ENCODE results near the gene PREX1.
"Not testable (repeated sequence)": the region's sequence is repeated elsewhere in the genome, so short reads cannot be mapped to it uniquely, and the experiment has no call there.

The PREX1 gene, protein sequence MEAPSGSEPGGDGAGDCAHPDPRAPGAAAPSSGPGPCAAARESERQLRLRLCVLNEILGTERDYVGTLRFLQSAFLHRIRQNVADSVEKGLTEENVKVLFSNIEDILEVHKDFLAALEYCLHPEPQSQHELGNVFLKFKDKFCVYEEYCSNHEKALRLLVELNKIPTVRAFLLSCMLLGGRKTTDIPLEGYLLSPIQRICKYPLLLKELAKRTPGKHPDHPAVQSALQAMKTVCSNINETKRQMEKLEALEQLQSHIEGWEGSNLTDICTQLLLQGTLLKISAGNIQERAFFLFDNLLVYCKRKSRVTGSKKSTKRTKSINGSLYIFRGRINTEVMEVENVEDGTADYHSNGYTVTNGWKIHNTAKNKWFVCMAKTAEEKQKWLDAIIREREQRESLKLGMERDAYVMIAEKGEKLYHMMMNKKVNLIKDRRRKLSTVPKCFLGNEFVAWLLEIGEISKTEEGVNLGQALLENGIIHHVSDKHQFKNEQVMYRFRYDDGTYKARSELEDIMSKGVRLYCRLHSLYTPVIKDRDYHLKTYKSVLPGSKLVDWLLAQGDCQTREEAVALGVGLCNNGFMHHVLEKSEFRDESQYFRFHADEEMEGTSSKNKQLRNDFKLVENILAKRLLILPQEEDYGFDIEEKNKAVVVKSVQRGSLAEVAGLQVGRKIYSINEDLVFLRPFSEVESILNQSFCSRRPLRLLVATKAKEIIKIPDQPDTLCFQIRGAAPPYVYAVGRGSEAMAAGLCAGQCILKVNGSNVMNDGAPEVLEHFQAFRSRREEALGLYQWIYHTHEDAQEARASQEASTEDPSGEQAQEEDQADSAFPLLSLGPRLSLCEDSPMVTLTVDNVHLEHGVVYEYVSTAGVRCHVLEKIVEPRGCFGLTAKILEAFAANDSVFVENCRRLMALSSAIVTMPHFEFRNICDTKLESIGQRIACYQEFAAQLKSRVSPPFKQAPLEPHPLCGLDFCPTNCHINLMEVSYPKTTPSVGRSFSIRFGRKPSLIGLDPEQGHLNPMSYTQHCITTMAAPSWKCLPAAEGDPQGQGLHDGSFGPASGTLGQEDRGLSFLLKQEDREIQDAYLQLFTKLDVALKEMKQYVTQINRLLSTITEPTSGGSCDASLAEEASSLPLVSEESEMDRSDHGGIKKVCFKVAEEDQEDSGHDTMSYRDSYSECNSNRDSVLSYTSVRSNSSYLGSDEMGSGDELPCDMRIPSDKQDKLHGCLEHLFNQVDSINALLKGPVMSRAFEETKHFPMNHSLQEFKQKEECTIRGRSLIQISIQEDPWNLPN (N-terminal part only)

DNA sequence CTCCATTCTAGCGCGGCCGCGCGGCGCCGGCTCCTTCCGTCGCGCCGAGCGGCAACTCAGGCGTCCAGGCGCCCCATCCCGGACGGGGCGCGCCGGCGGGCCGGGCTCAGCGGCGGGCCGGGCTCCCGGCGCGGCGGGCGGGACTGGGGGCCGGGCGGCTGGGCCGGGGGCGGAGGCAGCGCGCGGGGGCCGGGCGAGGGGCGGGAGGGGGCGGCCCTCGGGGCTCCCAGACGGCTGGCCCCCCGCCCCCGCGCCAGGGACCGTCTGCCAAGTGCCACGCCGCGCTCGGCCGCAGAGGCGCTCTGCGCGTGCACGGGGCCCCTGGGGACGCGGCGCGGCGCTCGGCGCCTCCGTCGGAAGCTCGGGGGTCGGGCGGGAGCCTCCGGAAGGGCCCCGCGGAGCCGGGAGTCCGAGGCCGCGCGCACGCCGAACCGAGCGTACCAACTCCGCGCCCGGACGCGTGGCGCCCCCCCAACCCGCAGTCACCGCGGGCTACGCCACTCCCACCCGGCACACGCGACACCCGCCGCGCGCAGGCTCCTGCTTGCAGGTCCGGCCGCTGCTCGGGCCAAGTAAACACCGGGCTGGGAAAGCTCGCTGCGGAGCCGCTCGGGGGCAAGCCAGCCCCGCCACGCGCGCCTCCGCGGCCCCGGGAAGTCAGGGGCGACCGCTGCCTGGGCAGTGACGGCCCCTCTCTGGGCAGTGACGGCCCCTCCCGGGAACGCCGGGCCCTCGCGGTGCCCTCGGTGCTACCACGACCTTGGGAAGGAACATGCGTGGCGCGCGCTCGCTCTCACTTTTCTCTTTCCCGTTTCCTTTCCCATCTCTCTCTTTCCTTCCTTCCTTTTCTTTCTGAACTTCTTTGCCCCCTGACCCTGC is at the start of gene PREX1:
TSS of gene PREX1 (minus strand) at position 145 of the 879 bp plus-strand sequence. CDS start at position 6, 139 bp downstream.
- peak; percentile 34 for DNase-seq

GRCh38 chr20:48877304-48877703 is 49.5 kb upstream of the PREX1 start:
- no peak for DNase-seq

DNA sequence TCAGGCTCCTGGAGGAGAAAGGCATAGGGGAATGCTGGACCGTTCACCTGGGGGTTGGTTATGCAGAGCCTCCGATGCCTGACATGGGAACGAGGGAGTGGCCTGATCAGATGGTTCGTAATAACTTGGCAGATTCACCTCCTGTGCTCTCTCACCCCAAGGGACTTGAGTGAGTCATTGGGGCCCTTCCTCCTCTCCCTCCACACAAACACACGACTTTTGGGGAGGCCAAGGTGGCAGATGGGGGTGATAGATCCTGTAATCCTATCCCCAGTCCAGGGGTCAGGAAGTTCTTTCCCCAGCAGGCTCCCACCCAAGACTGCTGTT is 48.1 kb upstream of the PREX1 start:
- DNase-seq = peak; percentile 14

- DNase-seq = no peak
Measured at GRCh38 chr20:48875233-48875913, 47.6 kb upstream of the PREX1 start.

- not testable (repeated sequence) for DNase-seq
Measured at GRCh38 chr20:48869442-48869841, 41.6 kb upstream of the PREX1 start.

- no peak for DNase-seq
Measured at GRCh38 chr20:48866936-48867335, 39.1 kb upstream of the PREX1 start.

DNA sequence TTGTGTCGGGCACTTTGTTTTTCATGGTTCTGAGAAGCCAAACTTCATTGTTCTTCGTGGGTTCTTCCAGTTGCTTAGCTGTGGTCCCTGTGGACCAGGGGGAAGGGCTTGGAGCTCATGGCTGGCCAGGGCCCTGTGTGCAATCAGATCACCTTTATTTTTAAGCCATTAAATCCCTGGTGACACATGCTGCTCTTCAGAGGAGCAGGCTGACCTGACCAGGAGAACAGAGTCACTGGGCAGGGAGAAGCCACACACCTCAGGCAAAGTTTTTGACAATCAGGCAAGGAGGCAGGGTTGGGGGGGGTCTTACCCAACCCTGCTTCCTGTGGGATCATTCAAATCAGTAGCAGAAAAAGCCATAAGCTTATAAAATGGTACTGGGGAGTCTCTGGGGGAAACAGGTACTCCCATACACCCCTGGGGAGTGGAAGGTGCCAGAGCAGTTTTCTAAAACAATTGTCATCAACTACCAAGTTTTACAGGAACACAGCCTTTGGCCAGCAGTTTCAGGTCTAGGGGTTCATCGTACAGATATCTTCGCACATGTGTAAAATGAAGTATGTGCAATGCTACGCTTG is 37.0 kb upstream of the PREX1 start:
- DNase-seq = no peak

DNA sequence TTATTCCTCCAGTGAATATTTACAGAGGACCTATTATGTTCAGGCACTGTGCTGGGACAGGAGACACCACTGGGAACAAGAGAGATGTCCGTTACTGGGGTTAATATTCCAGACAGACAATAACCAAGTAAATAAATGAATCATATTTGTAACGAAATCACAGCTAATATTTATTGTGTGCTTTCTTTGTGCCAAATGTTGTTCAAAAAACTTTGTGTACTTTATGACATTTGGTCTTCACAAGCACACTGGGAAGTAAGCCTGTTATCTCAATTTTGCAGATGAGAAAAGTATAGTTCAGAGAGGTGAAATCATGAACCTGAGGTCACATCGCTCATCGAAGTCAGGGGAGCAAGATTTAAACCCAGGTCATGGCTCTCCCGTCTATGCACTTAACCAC is 36.5 kb upstream of the PREX1 start:
- no peak for DNase-seq

DNA sequence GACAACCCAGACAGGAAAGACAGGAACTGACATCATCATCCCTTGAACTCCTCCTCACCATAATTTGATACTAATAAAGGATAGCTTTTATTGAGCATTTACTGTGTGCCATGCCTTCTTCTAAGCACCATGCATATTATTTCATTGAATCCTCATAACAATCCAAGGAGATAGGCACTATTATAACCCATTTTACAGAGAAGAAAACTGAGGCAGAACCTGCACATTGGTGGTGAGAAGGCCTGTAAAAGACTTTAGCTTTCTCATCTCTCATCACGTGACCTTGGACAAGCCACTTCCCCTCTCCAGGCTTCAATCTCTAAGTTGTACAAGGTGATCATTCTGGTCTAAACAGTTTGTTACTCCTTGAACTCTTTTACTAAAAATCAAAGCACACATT is 34.5 kb upstream of the PREX1 start:
- DNase-seq = no peak

DNA sequence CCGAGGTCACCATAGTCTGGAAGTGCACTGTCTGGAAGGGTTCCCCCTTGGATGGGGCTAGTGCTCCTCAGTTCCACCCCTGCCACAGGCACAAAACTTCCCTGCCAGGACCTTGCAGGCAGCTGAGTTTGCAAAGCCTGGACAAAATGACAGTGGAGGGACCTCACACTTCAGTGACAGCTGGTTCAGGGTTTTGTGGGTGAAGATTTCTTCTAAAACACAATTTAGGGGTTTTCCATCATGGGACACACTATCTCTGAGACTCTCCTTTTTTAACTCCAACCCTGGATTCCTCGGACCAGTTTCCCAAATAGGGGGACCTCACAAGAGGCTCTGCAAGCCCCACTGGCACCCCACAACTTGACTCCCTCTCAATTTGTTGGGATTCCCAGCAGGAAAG is 33.6 kb upstream of the PREX1 start:
- DNase-seq = no peak

DNA sequence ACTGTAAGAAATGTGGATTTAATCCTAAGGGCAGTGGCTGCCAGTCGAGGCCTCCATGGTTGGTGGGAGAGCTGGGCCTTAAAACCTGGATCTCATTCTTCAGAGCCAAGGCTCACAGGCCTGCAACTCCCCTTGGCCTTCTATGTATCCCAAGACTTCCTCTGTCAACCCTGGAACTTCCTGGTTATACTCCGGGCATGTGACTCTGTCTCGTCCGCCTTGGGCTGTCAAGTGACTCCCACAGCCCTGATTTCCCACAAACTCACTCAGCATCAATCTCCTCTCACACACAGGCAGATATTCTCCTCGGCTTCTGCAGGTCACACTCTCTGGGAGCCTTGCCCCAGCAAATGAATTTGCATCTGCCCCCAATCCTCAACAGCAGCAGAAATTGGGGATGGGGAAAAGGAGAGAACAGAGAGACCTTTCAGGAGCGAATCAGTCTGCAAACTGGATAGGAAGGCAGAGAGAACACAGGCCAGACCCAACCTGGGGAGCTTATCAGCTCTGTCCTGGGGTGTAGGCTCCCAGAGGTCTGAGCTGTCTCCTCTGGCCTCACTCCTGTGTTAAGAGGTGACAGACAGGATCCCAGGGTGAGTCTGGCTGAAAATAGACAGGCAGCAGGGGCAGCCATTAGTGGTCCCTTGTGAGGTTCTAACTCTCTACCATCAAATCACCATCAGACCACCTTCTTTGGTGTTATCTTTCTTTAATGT is 30.4 kb upstream of the PREX1 start:
- no peak for DNase-seq

GRCh38 chr20:48856130-48856529 is 28.3 kb upstream of the PREX1 start:
- DNase-seq = no peak

DNA sequence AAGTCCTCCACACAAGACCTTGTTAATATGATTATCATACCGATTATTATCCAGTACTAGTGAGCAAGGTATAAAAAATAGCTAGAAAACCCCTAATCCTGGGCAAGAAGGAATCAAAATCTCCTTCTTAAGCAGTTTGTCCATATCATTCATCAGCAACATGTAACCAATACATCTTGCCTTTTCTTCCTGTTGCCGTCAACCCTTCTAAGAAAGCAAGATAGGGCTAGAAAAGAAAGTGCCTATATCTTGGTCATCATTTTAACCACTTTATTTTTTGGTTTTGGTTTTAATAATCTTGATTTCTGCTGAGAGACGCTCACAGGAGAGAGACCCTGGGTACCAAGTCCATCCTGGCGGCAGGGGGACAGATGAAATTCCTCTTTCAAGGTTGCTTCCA is 27.2 kb upstream of the PREX1 start:
- DNase-seq = no peak

GRCh38 chr20:48852609-48853008 is 24.8 kb upstream of the PREX1 start:
- DNase-seq = no peak

DNA sequence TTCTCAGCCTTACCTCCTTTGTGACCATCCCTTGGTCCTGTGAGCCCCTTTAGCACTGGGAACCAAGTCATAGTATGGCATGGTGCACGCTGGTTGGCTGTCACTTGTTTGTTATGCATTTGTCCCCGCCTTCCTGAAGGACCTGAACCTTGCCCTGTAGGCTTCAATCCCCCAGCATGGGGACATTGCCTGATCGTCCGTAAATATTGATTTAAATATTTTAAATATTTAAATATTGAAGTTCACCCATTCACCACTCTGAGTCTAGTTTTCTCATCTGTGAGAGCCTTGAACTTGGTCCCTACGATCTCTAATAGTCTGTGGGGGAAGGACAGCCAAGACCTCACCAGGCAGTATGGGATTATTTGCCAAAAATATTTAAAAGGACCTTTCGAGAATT is 23.8 kb upstream of the PREX1 start:
- DNase-seq = no peak

DNA sequence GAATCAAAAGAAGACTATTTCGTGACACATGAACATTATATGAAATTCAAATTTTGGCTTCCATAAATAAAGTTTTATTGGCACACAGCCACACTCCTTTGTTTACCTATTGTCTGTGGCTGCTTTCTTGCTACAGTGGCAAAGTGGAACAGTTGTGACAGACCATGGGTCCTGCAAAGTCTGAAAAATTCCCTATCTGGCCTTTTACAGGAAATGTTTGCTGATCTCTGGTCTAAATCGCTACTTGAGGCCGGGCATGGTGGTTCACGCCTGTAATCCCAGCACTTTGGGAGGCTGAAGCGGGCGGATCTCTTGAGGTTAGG is 23.1 kb upstream of the PREX1 start:
- no peak for DNase-seq

DNA sequence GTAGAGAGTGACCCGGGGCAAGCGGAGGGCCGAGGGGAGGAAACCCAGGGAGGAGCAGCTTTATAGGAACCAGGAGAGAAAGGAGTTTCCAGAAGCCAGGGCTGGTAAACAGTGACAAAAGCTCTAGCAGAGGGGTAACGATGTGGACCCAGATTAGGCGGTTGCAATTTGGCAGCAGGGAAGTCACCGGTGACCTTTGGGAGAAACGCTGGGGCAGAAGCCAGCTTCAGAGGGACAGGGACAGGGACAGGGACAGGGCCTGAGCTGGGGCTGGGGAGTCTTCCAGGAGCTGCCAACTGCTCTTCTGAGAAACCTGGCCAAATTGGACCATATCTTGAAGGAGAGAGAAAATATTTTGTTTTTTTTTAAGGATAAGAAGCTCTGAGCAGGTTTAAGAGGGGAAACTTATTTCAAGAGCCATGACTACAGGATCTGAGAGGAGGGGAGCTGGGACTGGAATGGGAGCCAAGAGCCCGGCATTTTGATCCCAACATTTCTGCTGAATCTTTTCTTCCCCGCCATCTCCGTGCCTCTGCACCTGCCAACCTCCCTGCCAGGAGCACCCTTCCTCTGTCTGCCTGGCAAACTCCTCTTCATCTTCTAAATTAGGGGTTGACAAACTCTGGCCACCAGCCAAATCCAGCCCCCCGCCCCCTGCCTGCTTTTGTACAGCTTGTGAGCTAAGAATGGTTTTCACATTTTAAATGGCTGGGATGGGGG is 22.6 kb upstream of the PREX1 start:
- peak; percentile 15 for DNase-seq

DNA sequence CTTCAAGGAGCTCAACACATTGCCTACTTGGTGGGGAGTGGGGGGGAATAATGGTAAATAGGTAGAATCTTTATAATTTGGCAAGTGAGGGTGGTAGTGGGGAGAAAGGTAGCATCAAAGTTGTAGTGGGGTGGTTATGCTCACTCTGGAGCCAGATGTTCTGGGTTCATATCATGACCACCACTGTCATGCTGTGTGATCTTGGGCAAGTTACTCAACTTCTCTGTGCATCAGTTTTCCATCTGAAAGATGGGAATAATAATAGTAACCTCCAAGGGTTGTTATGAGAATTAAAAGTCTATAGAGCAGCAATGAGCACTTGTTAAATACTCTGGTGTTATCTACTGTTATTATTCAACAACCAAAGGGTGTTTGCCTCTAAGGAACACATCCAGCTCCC is 22.0 kb upstream of the PREX1 start:
- DNase-seq = no peak

DNA sequence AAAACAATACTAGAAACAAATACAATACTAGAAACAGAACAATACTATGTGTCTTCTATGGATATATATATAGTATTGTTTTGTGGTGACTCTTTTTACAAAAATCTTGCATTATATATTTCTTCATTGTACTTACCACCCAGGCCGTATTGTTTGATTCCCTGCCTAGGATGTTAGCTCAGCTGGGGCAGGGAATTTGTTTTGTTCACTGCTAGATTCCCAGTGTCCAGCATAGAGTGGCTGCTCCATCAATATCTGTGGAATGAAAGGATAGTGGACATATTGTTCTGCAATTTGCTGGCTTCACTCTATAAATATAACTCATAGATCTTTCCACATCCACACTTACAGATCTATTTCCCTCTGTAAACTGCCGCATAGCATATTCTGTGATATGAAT is 21.5 kb upstream of the PREX1 start:
- DNase-seq = no peak
